SK-N-SH (cell line): ENCODE results near the gene C11orf98. TPM values are rescaled to one million over a fixed set of nuclear protein-coding genes. Genes with fewer than 3 reads are reported as not detected.
A peak's percentile ranks its signal among the peaks of the same experiment; 100 is the strongest.

Experiments
- CTCF ChIA-PET: fragments of 300-600, 350-600 bp; formaldehyde crosslinking; extraction: SDS; loops from one replicate; lab custom pipeline; 2021; lab: Yijun Ruan, JAX
- POLR2A ChIA-PET: fragments of 350-600 bp; sonication (Branson Sonifier 250); formaldehyde crosslinking; extraction: SDS; loops from one replicate; lab custom pipeline; 2020; ENCODE audit warnings: antibody characterized with exemption, inconsistent platforms; lab: Yijun Ruan, JAX
- DNase-seq: peaks from one replicate; pipeline ENCODE4 v3.0.0; 2012
- H2AFZ ChIP-seq: fragments of 200-600 bp; sonication (generic); 2 replicates; pipeline ENCODE4 v1.8.1; 2016; ENCODE audit warnings: antibody characterized with exemption, mild to moderate bottlenecking, low read depth
- H3F3A ChIP-seq: fragments of 200-600 bp; sonication (generic); replicated peaks from 2 replicates; pipeline ENCODE3; 2016; ENCODE audit warnings: antibody characterized with exemption, mild to moderate bottlenecking; ENCODE audit not compliant: insufficient read depth
- H3K27ac ChIP-seq, 2 experiments: fragments of 200-500 bp in 1 of 2; fragments of 200-600 bp in 1 of 2; sonication (Bioruptor generic) in 1 of 2; sonication (generic), shearing (Covaris generic) in 1 of 2; 2 replicates each; pipeline versions ENCODE4 v1.5.1 to v1.6.1; 2014 to 2016; ENCODE audit warnings: low read depth in 2 of 2, inconsistent platforms in 1 of 2, low read length in 1 of 2, mild to moderate bottlenecking in 1 of 2, mixed read lengths in 1 of 2
- H3K27me3 ChIP-seq: fragments of 200-600 bp; sonication (generic), shearing (Covaris generic); 2 replicates; pipeline ENCODE4 v1.6.1; 2016; ENCODE audit warnings: mixed run types; ENCODE audit not compliant: insufficient read depth
- H3K36me3 ChIP-seq, 2 experiments: fragments of 200-500 bp in 1 of 2; fragments of 200-600 bp in 1 of 2; sonication (Bioruptor generic) in 1 of 2; sonication (generic) in 1 of 2; replicated peaks in 1 of 2; 2 replicates each; pipeline versions ENCODE3 to v1.5.1; 2014 to 2016; ENCODE audit warnings: low read length in 1 of 2, mild to moderate bottlenecking in 1 of 2; ENCODE audit not compliant: insufficient read depth in 2 of 2, control insufficient read depth in 1 of 2
- H3K4me1 ChIP-seq, 2 experiments: fragments of 200-500 bp in 1 of 2; fragments of 200-600 bp in 1 of 2; sonication (Bioruptor generic) in 1 of 2; sonication (generic), shearing (Covaris generic) in 1 of 2; 2 replicates each; pipeline versions ENCODE4 v1.5.1 to v1.6.1; 2014 to 2016; ENCODE audit warnings: low read depth in 1 of 2, low read length in 1 of 2, mixed run types in 1 of 2; ENCODE audit not compliant: insufficient read depth in 2 of 2, control insufficient read depth in 1 of 2
- H3K4me2 ChIP-seq: fragments of 200-600 bp; sonication (generic), shearing (Covaris generic); 2 replicates; pipeline ENCODE4 v1.6.1; 2017; ENCODE audit warnings: mixed run types
- H3K4me3 ChIP-seq, 2 experiments: fragments of 200-500 bp in 1 of 2; fragments of 200-600 bp in 1 of 2; sonication (Bioruptor generic) in 1 of 2; sonication (generic), shearing (Covaris generic) in 1 of 2; 2 replicates each; pipeline versions ENCODE4 v1.5.1 to v1.8.1; 2014 to 2016; ENCODE audit warnings: low read depth in 2 of 2, inconsistent platforms in 1 of 2, low read length in 1 of 2, mild to moderate bottlenecking in 1 of 2, mixed read lengths in 1 of 2, moderate library complexity in 1 of 2
- H3K79me2 ChIP-seq: fragments of 200-600 bp; sonication (generic); 2 replicates; pipeline ENCODE4 v1.8.1; 2017; ENCODE audit warnings: mild to moderate bottlenecking; ENCODE audit not compliant: insufficient read depth
- H3K9ac ChIP-seq: fragments of 200-600 bp; sonication (generic); 2 replicates; pipeline ENCODE4 v1.6.1; 2017; ENCODE audit warnings: mixed run types
- H3K9me2 ChIP-seq: fragments of 200-600 bp; sonication (generic); 2 replicates; pipeline ENCODE4 v1.6.1; 2017; ENCODE audit warnings: mixed run types
- H3K9me3 ChIP-seq: fragments of 200-600 bp; sonication (generic); 2 replicates; pipeline ENCODE4 v1.6.1; 2017; ENCODE audit warnings: mixed run types, mild to moderate bottlenecking, moderate library complexity
- H4K20me1 ChIP-seq: fragments of 200-600 bp; sonication (generic); 2 replicates; pipeline ENCODE4 v1.6.1; 2017; ENCODE audit warnings: mild to moderate bottlenecking, mixed run types; ENCODE audit not compliant: insufficient read depth
- FOSL2 ChIP-seq: IDR thresholded peaks from 2 replicates; pipeline ENCODE4 v1.4.0; 2012; ENCODE audit warnings: low read depth, mild to moderate bottlenecking, moderate library complexity, borderline replicate concordance
- FOXJ3 ChIP-seq: sonication (generic); formaldehyde crosslinking; IDR thresholded peaks from 2 replicates; pipeline ENCODE4 v1.5.1; 2020; ENCODE audit warnings: mild to moderate bottlenecking, missing genetic modification reagents
- FOXM1 ChIP-seq: IDR thresholded peaks from 2 replicates; pipeline ENCODE4 v1.4.0; 2012; ENCODE audit warnings: low read depth, mild to moderate bottlenecking
- GATA2 ChIP-seq: sonication (generic); formaldehyde crosslinking; IDR thresholded peaks from 2 replicates; pipeline ENCODE4 v1.5.0; 2020; ENCODE audit warnings: mild to moderate bottlenecking, missing genetic modification reagents
- JUND ChIP-seq: IDR thresholded peaks from 2 replicates; pipeline ENCODE4 v1.4.0; 2012
- MEF2A ChIP-seq: IDR thresholded peaks from 2 replicates; pipeline ENCODE4 v1.4.0; 2012; ENCODE audit warnings: low read depth, borderline replicate concordance
- MXI1 ChIP-seq: IDR thresholded peaks from 2 replicates; pipeline ENCODE4 v1.6.1; 2012; ENCODE audit warnings: mild to moderate bottlenecking, low read depth, low read length, improper control_type of control experiment
- NFIC ChIP-seq: IDR thresholded peaks from 2 replicates; pipeline ENCODE4 v1.4.0; 2012; ENCODE audit warnings: borderline replicate concordance
- POLR2AphosphoS5 ChIP-seq: IDR thresholded peaks from 2 replicates; pipeline ENCODE4 v1.6.1; 2012; ENCODE audit warnings: low read depth, low read length
- RAD21 ChIP-seq: IDR thresholded peaks from 2 replicates; pipeline ENCODE4 v1.6.1; 2012; ENCODE audit warnings: mild to moderate bottlenecking, low read length
- RFX5 ChIP-seq: IDR thresholded peaks from 2 replicates; pipeline ENCODE4 v1.6.1; 2012; ENCODE audit warnings: mild to moderate bottlenecking, improper control_type of control experiment, low read length
- TAF1 ChIP-seq: IDR thresholded peaks from 2 replicates; pipeline ENCODE4 v1.6.1; 2012; ENCODE audit warnings: low read depth, mild to moderate bottlenecking, low read length, moderate library complexity, borderline replicate concordance
- TEAD4 ChIP-seq: IDR thresholded peaks from 2 replicates; pipeline ENCODE4 v1.4.0; 2012; ENCODE audit warnings: mild to moderate bottlenecking, borderline replicate concordance; ENCODE audit not compliant: insufficient read depth
- ZBTB33 ChIP-seq: IDR thresholded peaks from 2 replicates; pipeline ENCODE4 v1.4.0; 2012; ENCODE audit warnings: low read depth, borderline replicate concordance
- WGBS: methylation state at CpG from one replicate; pipeline ENCODE4 v1.1.6; 2017; ENCODE audit warnings: low lambda C conversion rate; 5-methylcytosine and 5-hydroxymethylcytosine counted together
- polyA plus RNA-seq, 3 experiments: library from polyadenylated mRNA; depleted of rRNA; stranded (reverse); fragments of >200 nt; gene quantifications; 2 replicates each; pipeline ENCODE4 v1.2.3, GENCODE V29; 2012
- TF ChIP-seq, protein P1 (sequence below): IDR thresholded peaks from 2 replicates; pipeline ENCODE4; 2012
- TF ChIP-seq, protein P2 (sequence below): fragments of 150-350 bp; IDR thresholded peaks from 2 replicates; pipeline ENCODE4 v1.6.1; 2017; ENCODE audit warnings: antibody characterized with exemption, low read length, low read depth, borderline replicate concordance

C11orf98 gene
- polyA plus RNA-seq, 1 of the 3 experiments (the other 2 are of a cell fraction) = 126 TPM

- POLR2A ChIA-PET = no interaction called here
Observed at GRCh38 chr11:62687508-62688396, 22.7 kb upstream of the C11orf98 start.

More at GRCh38 chr11:62687508-62688396, 22.7 kb upstream of the C11orf98 start:
- Histone ChIP-seq H3K4me3 (no peak overlapping the region), H3K79me2 (no peaks in the 10 kb centered on the region), H3K9ac (no peak overlapping the region), H2AFZ (no peak overlapping the region), H3K36me3 (peaks cover 5 to 24% of the 10 kb centered on the region in 2 experiments), H3K4me2 (no peak overlapping the region), H3K9me2 (no peaks in the 10 kb centered on the region), H3K4me1 (peaks cover 0 to 6% of the 10 kb centered on the region in 2 experiments; a peak in 1 of 4 replicates), H4K20me1 (no peaks in the 10 kb centered on the region)
- CTCF ChIA-PET = no interaction called here
- TF ChIP-seq RFX5 (no peak), FOXM1 (no peak), MXI1 (no peak), POLR2AphosphoS5 (no peak), FOXJ3 (CRISPR knock-in tag) (no peak), TEAD4 (no peak), GATA2 (CRISPR knock-in tag) (no peak), ZBTB33 (no peak), MEF2A (no peak), TAF1 (no peak), FOSL2 (no peak), JUND (no peak), NFIC (no peak), RAD21 (no peak)
- TF ChIP-seq, protein P1, sequence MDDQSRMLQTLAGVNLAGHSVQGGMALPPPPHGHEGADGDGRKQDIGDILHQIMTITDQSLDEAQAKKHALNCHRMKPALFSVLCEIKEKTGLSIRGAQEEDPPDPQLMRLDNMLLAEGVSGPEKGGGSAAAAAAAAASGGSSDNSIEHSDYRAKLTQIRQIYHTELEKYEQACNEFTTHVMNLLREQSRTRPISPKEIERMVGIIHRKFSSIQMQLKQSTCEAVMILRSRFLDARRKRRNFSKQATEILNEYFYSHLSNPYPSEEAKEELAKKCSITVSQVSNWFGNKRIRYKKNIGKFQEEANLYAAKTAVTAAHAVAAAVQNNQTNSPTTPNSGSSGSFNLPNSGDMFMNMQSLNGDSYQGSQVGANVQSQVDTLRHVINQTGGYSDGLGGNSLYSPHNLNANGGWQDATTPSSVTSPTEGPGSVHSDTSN = no peak
- TF ChIP-seq, protein P2, sequence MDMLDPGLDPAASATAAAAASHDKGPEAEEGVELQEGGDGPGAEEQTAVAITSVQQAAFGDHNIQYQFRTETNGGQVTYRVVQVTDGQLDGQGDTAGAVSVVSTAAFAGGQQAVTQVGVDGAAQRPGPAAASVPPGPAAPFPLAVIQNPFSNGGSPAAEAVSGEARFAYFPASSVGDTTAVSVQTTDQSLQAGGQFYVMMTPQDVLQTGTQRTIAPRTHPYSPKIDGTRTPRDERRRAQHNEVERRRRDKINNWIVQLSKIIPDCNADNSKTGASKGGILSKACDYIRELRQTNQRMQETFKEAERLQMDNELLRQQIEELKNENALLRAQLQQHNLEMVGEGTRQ = no peak
- TF ChIP-seq, all 33 proteins: peak for 0
- 94% methylated on average over 44 of the region's 74 CpGs for WGBS
- Histone ChIP-seq H3K9me3 (no peaks in the 10 kb centered on the region), H3F3A (peaks cover 7% of the 10 kb centered on the region), H3K27ac (no peak overlapping the region), H3K27me3 (no peaks in the 10 kb centered on the region)
- peak; percentile 36 for DNase-seq
